G401 (cell line): ENCODE results near the gene IGFL2. TPM values are rescaled to one million over a fixed set of nuclear protein-coding genes. Genes with fewer than 3 reads are reported as not detected.
"Not testable (repeated sequence)": the region's sequence is repeated elsewhere in the genome, so short reads cannot be mapped to it uniquely, and the experiment has no call there.

Source experiments
- DNase-seq: peaks from one replicate; pipeline ENCODE4 v3.0.0-alpha.2; 2015; ENCODE audit warnings: low spot score
- in situ Hi-C: cut with HindIII; loops from 2 replicates; pipeline ENCODE4 v1.10.0; 2016; ENCODE audit warnings: low sequenced_read_pairs, mixed read lengths
- total RNA-seq: library from RNA; depleted of rRNA; stranded (reverse); fragments of >200 nt; shearing (Covaris generic); gene quantifications from 2 replicates; pipeline ENCODE4 v1.2.3, GENCODE V29; 2014

Gene IGFL2
- total RNA-seq, 1 experiment from 2014 or later, result 0.47 TPM

- no peak for DNase-seq
- in situ Hi-C loops, result no loop called here
Measured at GRCh38 chr19:46134527-46134926, 13.5 kb upstream of the IGFL2 start.

- DNase-seq, result no peak
- in situ Hi-C loops, result no loop called here
Measured at GRCh38 chr19:46137915-46138473, 10.0 kb upstream of the IGFL2 start.

GRCh38 chr19:46141421-46141820 is 6.6 kb upstream of the IGFL2 start:
- no peak for DNase-seq
- in situ Hi-C loops, result no loop called here

- in situ Hi-C loops, result no loop called here
Measured at GRCh38 chr19:46142294-46142693, 5.7 kb upstream of the IGFL2 start.

GRCh38 chr19:46144756-46145155 is 3.3 kb upstream of the IGFL2 start:
- in situ Hi-C loops, result no loop called here
- no peak for DNase-seq

More at GRCh38 chr19:46142294-46142693, 5.7 kb upstream of the IGFL2 start:
- no peak for DNase-seq

- in situ Hi-C loops, result no loop called here
- no peak for DNase-seq
Measured at GRCh38 chr19:46147166-46147740, 785 bp upstream of the IGFL2 start.

- in situ Hi-C loops, result no loop called here
- no peak for DNase-seq
Measured at GRCh38 chr19:46150606-46151005, 2.6 kb downstream of the IGFL2 start.

- no peak for DNase-seq
- in situ Hi-C loops, result no loop called here
Measured at GRCh38 chr19:46155237-46155636, 7.2 kb downstream of the IGFL2 start.

- DNase-seq, result no peak
- in situ Hi-C loops, result no loop called here
Measured at GRCh38 chr19:46159418-46160232, 11.6 kb downstream of the IGFL2 start.

GRCh38 chr19:46160233-46160775 is 12.3 kb downstream of the IGFL2 start:
- in situ Hi-C loops, result no loop called here
- DNase-seq, result no peak

GRCh38 chr19:46161642-46162257 is 13.7 kb downstream of the IGFL2 start:
- DNase-seq, in situ Hi-C loops: not testable (repeated sequence)

- in situ Hi-C loops, result no loop called here
Measured at GRCh38 chr19:46162731-46163130, 14.7 kb downstream of the IGFL2 start.

GRCh38 chr19:46173886-46174480 is 25.9 kb downstream of the IGFL2 start:
- in situ Hi-C loops, result no loop called here
- DNase-seq, result no peak

More at GRCh38 chr19:46162731-46163130, 14.7 kb downstream of the IGFL2 start:
- no peak for DNase-seq

- no peak for DNase-seq
- in situ Hi-C loops, result no loop called here
Measured at GRCh38 chr19:46176116-46176860, 28.2 kb downstream of the IGFL2 start.

- in situ Hi-C loops, result no loop called here
- DNase-seq, result no peak
Measured at GRCh38 chr19:46179076-46179759, 31.2 kb downstream of the IGFL2 start.

- in situ Hi-C loops, result no loop called here
- no peak for DNase-seq
Measured at GRCh38 chr19:46180701-46181387, 32.8 kb downstream of the IGFL2 start.

- in situ Hi-C loops, result no loop called here
- no peak for DNase-seq
Measured at GRCh38 chr19:46181388-46181779, 33.3 kb downstream of the IGFL2 start.

GRCh38 chr19:46182476-46182875 is 34.4 kb downstream of the IGFL2 start:
- in situ Hi-C loops, result no loop called here
- DNase-seq, result no peak
